DOHH2 (cell line): Measurements from ENCODE around the gene POLR3GL.

Experiments
- CTCF ChIP-seq: fragments of 200-600 bp; sonication (generic); IDR thresholded peaks from one replicate; pipeline ENCODE4 v1.5.1; 2014; ENCODE audit warnings: antibody characterized with exemption, mild to moderate bottlenecking, low read depth, low read length; ENCODE audit not compliant: poor library complexity, severe bottlenecking
- EZH2phosphoT487 ChIP-seq: fragments of 200-600 bp; sonication (generic); IDR thresholded peaks from 2 replicates; pipeline ENCODE4 v1.6.1; 2017; ENCODE audit warnings: borderline replicate concordance, mild to moderate bottlenecking, antibody characterized with exemption, low read length, moderate library complexity, mixed read lengths

GRCh38 chr1:146007489-146008133 is 43.1 kb downstream of the POLR3GL start:
- TF ChIP-seq CTCF (no peak), EZH2phosphoT487 (no peak)
